Measurements from ENCODE around the gene ATF7IP.
"Not testable (repeated sequence)": the region's sequence is repeated elsewhere in the genome, so short reads cannot be mapped to it uniquely, and the experiment has no call there.

GRCh38 chr12:14401267-14401666 lies 35.8 kb downstream of the ATF7IP start:
- TF ChIP-seq CTCF, POLR2A (IDR thresholded peaks at IDR 0.05): not testable (repeated sequence)
